Neural cell (in vitro differentiated cells): ENCODE measurements around the gene ATP6V1F.

Experiments used
- EP300 ChIP-seq: fragments of 450-650 bp; conservative IDR thresholded peaks from 2 replicates; pipeline ENCODE4 v1.6.1; 2014; ENCODE audit warnings: antibody characterized with exemption, mild to moderate bottlenecking, moderate library complexity; ENCODE audit not compliant: poor library complexity, severe bottlenecking
- EZH2 ChIP-seq: fragments of 200-600, 300-800 bp; shearing (Covaris generic), sonication (generic); IDR thresholded peaks from 2 replicates; pipeline ENCODE4 v1.6.1; 2014; ENCODE audit warnings: antibody characterized with exemption, low read length, borderline replicate concordance, mild to moderate bottlenecking; ENCODE audit not compliant: insufficient read depth, poor library complexity, severe bottlenecking
- MXI1 ChIP-seq: fragments of 450-650 bp; conservative IDR thresholded peaks from 2 replicates; pipeline ENCODE4 v1.6.1; 2014; ENCODE audit warnings: antibody characterized with exemption, mild to moderate bottlenecking; ENCODE audit not compliant: poor library complexity, severe bottlenecking
- POLR2AphosphoS5 ChIP-seq: IDR thresholded peaks from 2 replicates; pipeline ENCODE4 v1.6.1; 2012
- RAD21 ChIP-seq: fragments of 450-650 bp; conservative IDR thresholded peaks from 2 replicates; pipeline ENCODE4 v1.6.1; 2014; ENCODE audit warnings: antibody characterized with exemption, mild to moderate bottlenecking, moderate library complexity
- SMC3 ChIP-seq: fragments of 450-650 bp; conservative IDR thresholded peaks from 2 replicates; pipeline ENCODE4 v1.6.1; 2014; ENCODE audit warnings: antibody characterized with exemption, mild to moderate bottlenecking, moderate library complexity; ENCODE audit not compliant: poor library complexity
- TAF1 ChIP-seq: IDR thresholded peaks from 2 replicates; pipeline ENCODE4 v1.6.1; 2012; ENCODE audit warnings: low read depth
- TF ChIP-seq, protein P1 (sequence below): fragments of 450-650 bp; IDR thresholded peaks from 2 replicates; pipeline ENCODE4 v1.5.1; 2014; ENCODE audit warnings: antibody characterized with exemption, mild to moderate bottlenecking, moderate library complexity; ENCODE audit not compliant: poor library complexity, severe bottlenecking

DNA sequence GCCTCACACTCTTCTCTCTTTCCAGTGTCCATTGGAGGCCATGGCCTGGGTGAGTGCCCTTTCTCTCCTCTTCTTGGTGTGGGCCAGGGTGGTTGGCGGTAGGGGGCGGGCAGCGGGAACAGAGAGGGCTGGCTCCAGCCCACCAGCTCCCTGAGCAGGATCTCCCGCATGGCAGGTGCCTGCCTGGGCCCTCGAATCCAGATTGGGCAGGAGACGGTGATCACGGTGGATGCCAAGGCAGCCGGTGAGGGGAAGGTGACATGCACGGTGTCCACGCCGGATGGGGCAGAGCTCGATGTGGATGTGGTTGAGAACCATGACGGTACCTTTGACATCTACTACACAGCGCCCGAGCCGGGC lies 13.5 kb upstream of the ATP6V1F start:
- TF ChIP-seq EP300 (no peak), POLR2AphosphoS5 (no peak), MXI1 (no peak), SMC3 (no peak), TAF1 (no peak), RAD21 (no peak), EZH2 (no peak)
- TF ChIP-seq, protein P1, sequence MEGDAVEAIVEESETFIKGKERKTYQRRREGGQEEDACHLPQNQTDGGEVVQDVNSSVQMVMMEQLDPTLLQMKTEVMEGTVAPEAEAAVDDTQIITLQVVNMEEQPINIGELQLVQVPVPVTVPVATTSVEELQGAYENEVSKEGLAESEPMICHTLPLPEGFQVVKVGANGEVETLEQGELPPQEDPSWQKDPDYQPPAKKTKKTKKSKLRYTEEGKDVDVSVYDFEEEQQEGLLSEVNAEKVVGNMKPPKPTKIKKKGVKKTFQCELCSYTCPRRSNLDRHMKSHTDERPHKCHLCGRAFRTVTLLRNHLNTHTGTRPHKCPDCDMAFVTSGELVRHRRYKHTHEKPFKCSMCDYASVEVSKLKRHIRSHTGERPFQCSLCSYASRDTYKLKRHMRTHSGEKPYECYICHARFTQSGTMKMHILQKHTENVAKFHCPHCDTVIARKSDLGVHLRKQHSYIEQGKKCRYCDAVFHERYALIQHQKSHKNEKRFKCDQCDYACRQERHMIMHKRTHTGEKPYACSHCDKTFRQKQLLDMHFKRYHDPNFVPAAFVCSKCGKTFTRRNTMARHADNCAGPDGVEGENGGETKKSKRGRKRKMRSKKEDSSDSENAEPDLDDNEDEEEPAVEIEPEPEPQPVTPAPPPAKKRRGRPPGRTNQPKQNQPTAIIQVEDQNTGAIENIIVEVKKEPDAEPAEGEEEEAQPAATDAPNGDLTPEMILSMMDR = no peak
